ENCODE data around the gene ULK1.

DNA sequence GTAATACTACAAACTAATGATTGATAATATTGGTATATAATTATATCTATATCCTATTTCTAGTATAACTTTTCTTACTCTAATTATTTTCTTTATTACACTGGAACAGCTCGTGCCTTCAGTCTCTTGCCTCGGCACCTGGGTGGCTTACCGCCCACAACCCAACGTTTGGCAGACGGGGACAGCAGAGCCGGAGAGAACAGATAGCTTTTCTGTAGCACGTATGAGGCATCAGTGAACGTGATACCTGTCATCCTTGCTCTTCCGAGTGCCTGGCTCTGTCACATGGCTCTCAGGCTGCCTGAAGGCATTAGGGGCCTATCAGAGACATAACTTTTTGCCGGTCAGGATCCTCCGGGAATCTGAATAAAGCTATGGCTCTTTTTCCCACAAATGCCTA, 40.1 kb downstream of the ULK1 start:
- TF ChIP-seq SPI1 (IDR thresholded peaks at IDR 0.05; ENCODE audit: low read depth, low read length), result no peak
- no peak for TF ChIP-seq POLR2AphosphoS5 (IDR thresholded peaks at IDR 0.05; ENCODE audit: low read depth, low read length)
- TF ChIP-seq TAF1 (IDR thresholded peaks at IDR 0.05; ENCODE audit: low read depth, low read length), result no peak
- no peak for TF ChIP-seq POLR2A (IDR thresholded peaks at IDR 0.05; ENCODE audit: low read depth, low read length)
- no peak for TF ChIP-seq PAX5 (IDR thresholded peaks at IDR 0.05; ENCODE audit: insufficient read depth, low read length, severe bottlenecking)
- no peak for TF ChIP-seq POU2F2 (IDR thresholded peaks at IDR 0.05; ENCODE audit: low read depth, low read length)
